ENCODE measurements around the gene MAJIN.

Gene MAJIN

GRCh38 chr11:64933213-64933934, 38.5 kb downstream of the MAJIN start:
- H3K36me3 Mint-ChIP-seq (ENCODE audit: low read depth): peaks cover 68% of the 10 kb centered on the region
- H3K4me1 Mint-ChIP-seq (ENCODE audit: low read depth): no peaks in the 10 kb centered on the region
- no peaks in the 10 kb centered on the region for H3K9me3 Mint-ChIP-seq
- intact Hi-C loops (cut with micrococcal nuclease): no loop called here
- H3K27me3 Mint-ChIP-seq: peaks cover 5% of the 10 kb centered on the region
- H3K27ac Mint-ChIP-seq: no peak overlapping the region
- H3K4me3 Mint-ChIP-seq: no peak overlapping the region

GRCh38 chr11:64932324-64932723, 39.6 kb downstream of the MAJIN start:
- intact Hi-C loops (cut with micrococcal nuclease): no loop called here
- Mint-ChIP-seq H3K9me3 (no peaks in the 10 kb centered on the region), H3K4me3 (no peak overlapping the region), H3K36me3 (ENCODE audit: low read depth) (peaks cover 79% of the 10 kb centered on the region), H3K27ac (no peak overlapping the region), H3K4me1 (ENCODE audit: low read depth) (no peaks in the 10 kb centered on the region), H3K27me3 (no peaks in the 10 kb centered on the region)

- intact Hi-C loops (cut with micrococcal nuclease): no loop called here
- Mint-ChIP-seq H3K4me3 (no peak overlapping the region), H3K36me3 (ENCODE audit: low read depth) (peaks cover 89% of the 10 kb centered on the region), H3K9me3 (no peaks in the 10 kb centered on the region), H3K27ac (no peak overlapping the region), H3K4me1 (ENCODE audit: low read depth) (no peaks in the 10 kb centered on the region), H3K27me3 (no peaks in the 10 kb centered on the region)
Measured at GRCh38 chr11:64931290-64931689, 40.6 kb downstream of the MAJIN start.

GRCh38 chr11:64930340-64930739, 41.6 kb downstream of the MAJIN start:
- Mint-ChIP-seq H3K4me1 (ENCODE audit: low read depth) (peaks cover 9% of the 10 kb centered on the region), H3K36me3 (ENCODE audit: low read depth) (peaks cover 92% of the 10 kb centered on the region), H3K4me3 (no peak overlapping the region), H3K27ac (no peak overlapping the region), H3K9me3 (no peaks in the 10 kb centered on the region), H3K27me3 (peaks cover 4% of the 10 kb centered on the region)
- intact Hi-C loops (cut with micrococcal nuclease): no loop called here

GRCh38 chr11:64929625-64930024, 42.3 kb downstream of the MAJIN start:
- Mint-ChIP-seq H3K27me3 (peaks cover 9% of the 10 kb centered on the region), H3K4me3 (no peak overlapping the region), H3K36me3 (ENCODE audit: low read depth) (peaks cover 93% of the 10 kb centered on the region), H3K9me3 (no peaks in the 10 kb centered on the region), H3K27ac (no peak overlapping the region), H3K4me1 (ENCODE audit: low read depth) (peaks cover 15% of the 10 kb centered on the region)
- intact Hi-C loops (cut with micrococcal nuclease): no loop called here

- Mint-ChIP-seq H3K9me3 (no peaks in the 10 kb centered on the region), H3K27ac (no peak overlapping the region), H3K27me3 (peaks cover 9% of the 10 kb centered on the region), H3K4me1 (ENCODE audit: low read depth) (peaks cover 20% of the 10 kb centered on the region), H3K36me3 (ENCODE audit: low read depth) (peaks cover 92% of the 10 kb centered on the region), H3K4me3 (no peak overlapping the region)
- intact Hi-C loops (cut with micrococcal nuclease): no loop called here
Measured at GRCh38 chr11:64928957-64929356, 43.0 kb downstream of the MAJIN start.

- H3K27me3 Mint-ChIP-seq: peaks cover 9% of the 10 kb centered on the region
- H3K27ac Mint-ChIP-seq: no peak overlapping the region
- no peak overlapping the region for H3K4me3 Mint-ChIP-seq
- intact Hi-C loops (cut with micrococcal nuclease): no loop called here
- H3K9me3 Mint-ChIP-seq: no peaks in the 10 kb centered on the region
- H3K4me1 Mint-ChIP-seq (ENCODE audit: low read depth): peaks cover 20% of the 10 kb centered on the region
- peaks cover 70% of the 10 kb centered on the region for H3K36me3 Mint-ChIP-seq (ENCODE audit: low read depth)
Measured at GRCh38 chr11:64926689-64927088, 45.2 kb downstream of the MAJIN start.

- Mint-ChIP-seq H3K4me3 (peak overlapping the region; percentile 99), H3K27me3 (peaks cover 9% of the 10 kb centered on the region), H3K9me3 (no peaks in the 10 kb centered on the region), H3K36me3 (ENCODE audit: low read depth) (peaks cover 61% of the 10 kb centered on the region), H3K27ac (peak overlapping the region; percentile 98), H3K4me1 (ENCODE audit: low read depth) (peaks cover 20% of the 10 kb centered on the region)
- intact Hi-C loops (cut with micrococcal nuclease): loop anchor here (1.0 to 2.0 kb wide), 3 partner anchors 8 to 101 kb away; partner anchors contain the start of genes ATG2A and SNX15
Measured at GRCh38 chr11:64925536-64926436, 46.1 kb downstream of the MAJIN start.

GRCh38 chr11:64924910-64925284, 47.0 kb downstream of the MAJIN start:
- Mint-ChIP-seq H3K36me3 (ENCODE audit: low read depth) (peaks cover 52% of the 10 kb centered on the region), H3K4me1 (ENCODE audit: low read depth) (peaks cover 20% of the 10 kb centered on the region), H3K27me3 (peaks cover 9% of the 10 kb centered on the region), H3K4me3 (peak overlapping the region; percentile 99), H3K27ac (peak overlapping the region; percentile 98), H3K9me3 (no peaks in the 10 kb centered on the region)
- intact Hi-C loops (cut with micrococcal nuclease): loop anchor here (1.0 to 2.0 kb wide), 3 partner anchors 8 to 102 kb away; partner anchors contain the start of genes ATG2A and SNX15

- H3K27me3 Mint-ChIP-seq: peaks cover 9% of the 10 kb centered on the region
- H3K4me1 Mint-ChIP-seq (ENCODE audit: low read depth): peaks cover 20% of the 10 kb centered on the region
- peaks cover 45% of the 10 kb centered on the region for H3K36me3 Mint-ChIP-seq (ENCODE audit: low read depth)
- intact Hi-C loops (cut with micrococcal nuclease): loop anchor here (2.0 kb wide), 2 partner anchors 77 to 103 kb away; partner anchors contain the start of gene SNX15
- H3K4me3 Mint-ChIP-seq: peak within 1 kb of the TSS; percentile 99
- H3K27ac Mint-ChIP-seq: peak within 1 kb of the TSS; percentile 98
- H3K9me3 Mint-ChIP-seq: no peaks in the 10 kb centered on the region
Measured at GRCh38 chr11:64923944-64924909, 47.7 kb downstream of the MAJIN start, which contains the start of gene PPP2R5B. TSS of gene PPP2R5B (plus strand) at chr11:64924689. CDS start at chr11:64925735, 1,046 bp downstream.

- intact Hi-C loops (cut with micrococcal nuclease): no loop called here
- H3K4me1 Mint-ChIP-seq (ENCODE audit: low read depth): peaks cover 20% of the 10 kb centered on the region
- H3K36me3 Mint-ChIP-seq (ENCODE audit: low read depth): peaks cover 35% of the 10 kb centered on the region
- peaks cover 9% of the 10 kb centered on the region for H3K27me3 Mint-ChIP-seq
- no peaks in the 10 kb centered on the region for H3K9me3 Mint-ChIP-seq
- no peak overlapping the region for H3K4me3 Mint-ChIP-seq
- H3K27ac Mint-ChIP-seq: no peak overlapping the region
Measured at GRCh38 chr11:64923151-64923661, 48.7 kb downstream of the MAJIN start.

- Mint-ChIP-seq H3K36me3 (ENCODE audit: low read depth) (peaks cover 21% of the 10 kb centered on the region), H3K4me1 (ENCODE audit: low read depth) (peaks cover 32% of the 10 kb centered on the region), H3K27me3 (peaks cover 9% of the 10 kb centered on the region), H3K27ac (peak overlapping the region; percentile 19), H3K4me3 (no peak overlapping the region), H3K9me3 (no peaks in the 10 kb centered on the region)
- intact Hi-C loops (cut with micrococcal nuclease): no loop called here
Measured at GRCh38 chr11:64921384-64921783, 50.5 kb downstream of the MAJIN start.

GRCh38 chr11:64920124-64920523, 51.8 kb downstream of the MAJIN start:
- H3K27ac Mint-ChIP-seq: no peak overlapping the region
- H3K9me3 Mint-ChIP-seq: no peaks in the 10 kb centered on the region
- intact Hi-C loops (cut with micrococcal nuclease): no loop called here
- peaks cover 3% of the 10 kb centered on the region for H3K27me3 Mint-ChIP-seq
- H3K36me3 Mint-ChIP-seq (ENCODE audit: low read depth): peaks cover 17% of the 10 kb centered on the region
- no peak overlapping the region for H3K4me3 Mint-ChIP-seq
- H3K4me1 Mint-ChIP-seq (ENCODE audit: low read depth): peaks cover 34% of the 10 kb centered on the region

All from dendritic cell treated with granulocyte-macrophage colony-stimulating factor and Interleukin-4, amounts not matched to agents 40 ng/mL and 50 ng/mL, for 4 days (primary cell).